Inflammatory macrophage treated with lipopolysaccharide for 4 hours (primary cell): ENCODE results near the gene IGF1R.
A peak's percentile ranks its signal among the peaks of the same experiment; 100 is the strongest.

Source experiments
- DNase-seq: peaks from one replicate; pipeline ENCODE4 v3.0.0-alpha.2; 2020

The IGF1R gene

DNA sequence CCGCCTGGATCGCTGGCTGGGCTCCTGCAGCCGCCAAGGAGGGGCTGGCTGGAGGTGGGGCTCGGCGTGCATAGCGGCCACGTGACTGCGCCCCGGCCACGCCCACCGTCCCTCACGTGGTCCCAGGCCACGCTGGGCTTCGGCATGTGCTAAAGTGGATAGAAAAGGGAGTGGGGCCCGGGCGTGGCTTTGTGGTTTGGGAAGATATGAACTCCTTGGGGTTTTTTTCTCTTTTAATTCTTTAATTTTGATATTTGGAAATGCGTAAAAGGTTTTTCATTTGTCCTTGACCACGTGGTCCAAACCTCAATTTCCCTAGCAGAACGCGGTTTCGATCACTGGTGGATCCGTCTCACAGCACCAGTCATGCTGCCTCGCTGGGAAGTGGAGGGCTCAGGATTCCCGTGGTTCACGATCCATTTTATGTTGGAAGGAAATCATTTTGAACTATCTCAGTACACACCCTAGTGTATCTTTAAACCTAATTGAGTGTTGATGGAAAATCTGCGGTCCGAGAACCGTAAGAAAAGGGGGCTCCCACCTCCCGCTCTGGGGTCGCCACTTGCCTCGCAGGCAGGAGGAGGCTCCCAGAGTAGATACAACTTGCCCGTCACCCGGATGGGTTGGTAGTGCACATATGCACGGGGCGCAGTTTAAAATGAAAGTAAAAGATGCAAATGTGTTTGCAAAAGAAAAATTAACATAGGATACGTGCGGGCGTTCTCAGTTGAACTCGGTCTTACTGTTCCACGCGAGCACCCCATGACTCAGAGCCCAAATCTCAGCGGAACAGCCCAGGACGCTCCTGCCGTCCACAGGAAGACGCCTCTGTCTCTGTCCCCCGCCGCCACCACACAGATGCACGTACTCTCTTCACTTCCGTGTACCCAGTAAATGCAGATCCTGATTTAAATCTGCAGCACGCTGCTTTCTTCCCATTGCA lies 217.3 kb downstream of the IGF1R start:
- peak; percentile 80 for DNase-seq

DNA sequence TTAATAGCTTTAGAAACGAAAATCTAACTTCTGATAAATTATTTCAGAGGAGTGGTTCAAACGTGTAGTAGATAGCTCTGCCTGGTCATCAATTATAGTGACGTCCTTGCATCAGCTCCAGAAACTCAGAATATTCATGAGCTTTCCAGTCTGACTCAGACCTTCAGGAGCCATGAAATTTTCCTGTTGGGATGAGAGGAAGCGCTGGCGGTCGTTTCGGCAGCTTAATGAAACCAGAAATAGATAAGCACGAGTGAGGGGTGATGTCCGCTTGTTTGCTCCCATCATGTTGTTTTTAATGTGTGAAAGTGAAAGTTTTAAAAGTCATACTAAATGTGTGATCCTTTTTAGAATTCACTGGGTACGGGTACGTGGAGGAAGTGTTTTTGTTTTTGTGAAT lies 218.2 kb downstream of the IGF1R start:
- DNase-seq = peak; percentile 35

DNA sequence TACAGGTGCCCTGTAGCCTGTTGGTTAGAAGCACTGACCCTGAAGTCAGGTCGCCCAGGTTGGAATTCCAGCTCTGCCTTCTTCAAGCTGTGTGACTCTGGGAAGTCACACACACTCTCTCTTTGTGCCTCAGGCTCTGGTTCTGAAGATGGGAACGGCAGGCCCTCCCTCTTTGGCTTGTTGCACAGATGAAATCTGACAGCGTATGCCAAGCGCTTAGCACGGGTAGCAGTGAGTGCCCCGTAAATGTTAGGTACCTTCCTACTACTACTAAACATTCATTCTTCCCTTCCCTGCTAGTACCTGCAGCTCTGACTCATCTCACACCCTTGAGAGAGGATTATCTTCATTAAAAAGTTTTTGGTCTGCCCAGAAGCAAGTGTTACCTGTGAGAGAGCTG lies 220.2 kb downstream of the IGF1R start:
- DNase-seq = no peak

DNA sequence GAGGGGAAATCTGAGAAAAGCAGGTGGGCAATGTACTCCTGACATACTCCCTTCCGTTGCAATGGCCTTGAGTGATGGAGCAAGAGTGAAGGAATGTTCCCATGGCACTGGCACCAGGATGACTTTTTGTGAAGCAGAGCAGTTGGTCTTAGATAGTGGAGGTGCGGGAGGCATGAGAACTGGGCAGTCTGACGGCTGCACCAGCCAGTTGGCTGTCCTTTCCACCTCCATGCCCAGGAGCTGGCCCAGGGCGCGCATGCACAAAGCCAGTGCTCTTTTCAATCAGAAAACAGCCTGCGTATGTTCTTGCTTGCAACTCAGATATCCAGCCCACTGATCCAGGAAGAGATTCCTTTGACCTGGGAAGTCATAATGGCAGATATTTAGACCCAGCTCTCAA lies 222.4 kb downstream of the IGF1R start:
- DNase-seq = no peak

DNA sequence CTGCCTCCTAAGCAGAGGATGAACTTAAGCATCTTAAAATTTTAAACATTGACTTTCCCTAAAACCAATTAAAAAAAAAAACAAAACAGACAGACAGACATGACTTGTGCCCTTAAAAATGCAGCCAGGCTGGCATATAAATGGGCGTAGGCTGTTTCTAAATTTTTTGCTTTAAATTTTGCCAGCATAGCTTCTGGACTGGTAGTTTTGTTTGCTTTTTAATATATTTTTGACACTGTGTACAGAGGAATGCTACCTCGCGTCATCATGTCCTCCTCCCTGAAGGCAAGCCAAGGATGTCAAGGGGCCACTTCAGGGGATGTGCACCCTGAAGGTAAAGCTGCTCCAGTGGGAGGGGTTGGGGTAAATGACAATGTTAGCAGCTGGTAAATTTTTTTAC lies 224.4 kb downstream of the IGF1R start:
- no peak for DNase-seq

DNA sequence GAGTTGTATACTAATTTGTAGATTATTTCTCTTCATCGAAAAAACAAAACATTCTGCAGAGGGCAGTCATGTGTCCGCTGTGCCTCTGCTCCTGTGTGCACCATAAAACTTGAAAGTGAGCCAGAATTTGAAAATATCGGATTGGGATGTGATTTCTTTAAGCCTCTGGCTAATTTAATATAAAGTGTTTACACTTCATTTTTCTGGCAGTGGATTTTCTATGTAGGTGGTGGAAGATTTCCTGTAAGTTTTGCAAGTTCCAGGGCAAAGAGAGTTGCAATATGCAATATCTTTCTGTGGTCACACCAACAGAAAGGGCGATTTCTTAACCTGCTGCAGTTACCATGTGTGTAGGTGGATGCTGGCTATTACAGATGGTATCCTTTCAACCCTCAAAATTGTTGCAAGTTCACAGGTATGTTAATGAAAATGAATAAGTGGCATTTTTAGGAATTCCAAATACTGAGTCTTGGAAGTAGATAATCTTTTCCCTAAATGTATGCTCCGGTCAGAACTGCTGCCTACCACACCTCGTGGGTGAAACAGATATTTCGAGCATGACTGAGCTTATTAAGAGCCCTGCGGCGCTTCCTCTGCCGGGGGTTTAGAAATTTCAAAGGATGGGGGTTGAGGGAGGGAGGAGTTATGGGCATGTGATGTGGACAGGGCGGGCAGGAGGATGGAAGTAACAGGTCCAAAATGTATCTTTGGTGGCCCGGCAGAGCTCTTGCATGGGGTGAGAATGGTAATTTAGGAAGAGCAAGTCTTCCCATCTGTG lies 225.3 kb downstream of the IGF1R start:
- peak; percentile 87 for DNase-seq

DNA sequence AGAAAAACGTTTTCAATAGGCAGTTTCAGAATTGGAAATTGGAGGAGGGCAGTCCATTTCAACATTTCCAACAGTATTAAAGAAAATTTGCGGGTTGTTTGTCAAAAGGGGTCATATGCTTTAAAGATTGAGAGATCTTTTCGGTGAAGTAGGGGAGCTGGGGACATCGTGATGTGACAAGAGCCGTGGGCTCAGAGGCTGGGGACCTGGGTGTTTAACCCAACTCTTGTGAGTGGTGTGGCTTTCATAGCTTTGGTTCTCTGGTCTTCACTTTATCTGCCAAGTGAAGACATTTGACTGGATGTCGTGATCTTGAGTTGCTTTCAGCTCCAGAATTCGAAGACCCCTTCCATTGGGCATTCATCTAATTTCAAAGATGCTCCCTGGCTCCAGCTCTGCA lies 226.0 kb downstream of the IGF1R start:
- DNase-seq = no peak

DNA sequence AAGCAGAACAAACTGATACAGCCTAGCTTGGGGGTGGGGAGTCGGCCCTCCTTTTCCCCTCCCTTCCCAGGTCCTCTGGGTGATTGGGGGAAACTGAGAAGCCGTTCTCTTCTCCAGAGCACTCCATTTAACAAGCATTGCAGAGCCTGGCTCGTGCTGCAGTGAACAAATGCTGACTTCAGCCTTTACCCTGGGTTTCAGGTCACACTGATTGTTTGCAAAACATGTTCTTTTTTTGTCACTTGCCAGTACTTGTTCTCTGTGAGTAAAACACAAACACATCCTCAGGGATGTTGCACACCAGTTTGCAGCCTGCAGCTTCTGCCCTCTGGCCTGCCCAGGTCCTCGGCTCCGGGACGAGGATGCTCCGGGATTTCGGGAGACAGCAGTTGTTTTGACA lies 226.4 kb downstream of the IGF1R start:
- peak; percentile 19 for DNase-seq

DNA sequence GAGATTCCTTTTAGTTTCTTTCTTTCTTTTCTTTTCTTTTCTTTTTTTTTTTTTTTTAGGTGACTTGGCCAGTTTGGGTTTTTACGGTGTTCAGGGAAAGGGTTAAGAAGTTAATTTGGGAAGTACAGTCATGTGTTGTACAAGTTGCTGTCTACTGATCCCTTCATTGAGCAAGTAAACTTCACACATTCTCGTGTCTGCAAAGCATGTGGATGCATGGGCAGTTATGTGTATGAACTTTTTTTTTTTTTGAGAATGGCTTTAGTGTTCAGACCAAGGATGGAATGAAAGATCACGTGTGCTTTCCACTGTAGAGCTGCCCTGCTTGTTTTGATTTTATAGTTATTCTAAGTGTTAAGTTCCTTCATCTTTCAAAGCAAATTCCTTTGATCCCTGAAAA lies 227.0 kb downstream of the IGF1R start:
- DNase-seq = peak; percentile 57

DNA sequence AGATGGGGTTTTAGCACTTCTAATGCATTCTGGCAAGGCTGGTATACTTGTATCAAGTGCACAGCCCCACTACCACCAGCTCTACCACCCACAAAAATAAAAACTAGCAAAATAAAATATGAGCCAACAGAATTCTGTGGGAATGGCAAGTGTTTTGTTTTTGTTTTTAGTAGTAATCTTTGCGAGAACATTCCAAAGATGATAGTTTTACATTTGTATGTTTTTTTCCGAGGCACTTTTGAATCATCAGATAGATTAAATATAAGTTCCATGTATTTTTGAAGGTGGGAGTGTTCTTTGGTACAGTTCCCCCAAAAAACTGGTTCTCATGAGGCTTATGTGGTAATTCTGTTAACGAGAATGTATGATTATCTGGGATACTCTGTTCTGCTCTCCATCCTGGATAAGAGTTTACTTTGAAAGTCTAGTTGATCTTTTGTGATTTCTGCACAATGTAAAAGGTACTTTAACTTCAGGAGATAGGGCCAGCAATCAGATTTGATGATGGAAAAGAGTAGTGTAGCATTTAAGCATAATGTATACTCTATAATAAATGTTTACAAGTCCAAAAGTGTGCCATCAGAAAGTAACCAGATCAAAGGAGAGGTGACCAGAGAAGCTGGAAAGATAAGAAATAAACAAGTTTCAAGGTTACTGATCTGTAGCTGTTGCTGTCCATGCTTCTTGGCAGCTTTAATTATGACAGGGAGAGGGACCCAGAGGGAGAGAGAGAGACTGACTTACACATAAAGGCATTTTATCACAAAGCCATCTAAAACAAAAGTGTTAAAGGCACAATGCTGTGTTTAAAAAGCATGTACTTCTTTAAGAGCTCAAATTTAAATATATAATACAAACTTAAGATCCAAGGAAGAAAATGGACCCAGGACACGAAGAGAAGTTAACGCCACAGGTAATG lies 228.4 kb downstream of the IGF1R start:
- no peak for DNase-seq

DNA sequence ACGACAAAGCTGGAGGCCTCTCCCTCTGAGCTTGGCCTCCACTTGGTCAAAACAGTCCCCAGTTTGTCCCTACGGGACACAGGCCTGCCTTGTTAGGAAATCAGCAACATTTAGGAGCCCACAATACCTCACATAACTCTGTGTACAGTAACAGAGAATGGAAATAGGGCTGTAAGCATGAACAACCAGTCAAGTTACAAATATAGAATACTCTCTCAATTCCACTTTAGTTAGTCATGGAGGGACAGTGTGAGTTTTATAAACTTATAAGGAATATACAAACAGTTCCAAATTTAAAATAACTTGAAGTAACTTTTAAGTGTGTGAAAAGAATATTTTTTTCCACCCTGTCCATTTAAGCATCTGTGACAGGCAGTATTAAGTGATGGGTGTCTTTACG lies 229.8 kb downstream of the IGF1R start:
- no peak for DNase-seq

DNA sequence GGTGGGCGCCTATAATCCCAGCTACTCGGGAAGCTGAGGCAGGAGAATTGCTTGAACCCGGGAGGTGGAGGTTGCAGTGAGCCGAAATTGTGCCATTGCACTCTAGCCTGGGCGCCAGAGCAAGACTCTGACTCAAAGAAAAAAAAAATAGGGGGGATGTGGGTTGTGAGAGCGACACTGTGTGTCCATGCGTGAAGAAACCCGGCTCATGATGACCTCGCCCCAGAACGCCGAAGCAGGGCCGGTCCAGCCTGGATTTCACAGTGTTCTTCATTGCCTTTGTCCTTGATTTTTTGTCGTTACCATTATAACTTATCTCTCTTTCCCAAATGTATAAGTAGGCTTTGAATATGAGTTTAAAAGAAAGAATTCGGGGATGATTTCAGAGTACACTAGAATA lies 230.5 kb downstream of the IGF1R start:
- no peak for DNase-seq

DNA sequence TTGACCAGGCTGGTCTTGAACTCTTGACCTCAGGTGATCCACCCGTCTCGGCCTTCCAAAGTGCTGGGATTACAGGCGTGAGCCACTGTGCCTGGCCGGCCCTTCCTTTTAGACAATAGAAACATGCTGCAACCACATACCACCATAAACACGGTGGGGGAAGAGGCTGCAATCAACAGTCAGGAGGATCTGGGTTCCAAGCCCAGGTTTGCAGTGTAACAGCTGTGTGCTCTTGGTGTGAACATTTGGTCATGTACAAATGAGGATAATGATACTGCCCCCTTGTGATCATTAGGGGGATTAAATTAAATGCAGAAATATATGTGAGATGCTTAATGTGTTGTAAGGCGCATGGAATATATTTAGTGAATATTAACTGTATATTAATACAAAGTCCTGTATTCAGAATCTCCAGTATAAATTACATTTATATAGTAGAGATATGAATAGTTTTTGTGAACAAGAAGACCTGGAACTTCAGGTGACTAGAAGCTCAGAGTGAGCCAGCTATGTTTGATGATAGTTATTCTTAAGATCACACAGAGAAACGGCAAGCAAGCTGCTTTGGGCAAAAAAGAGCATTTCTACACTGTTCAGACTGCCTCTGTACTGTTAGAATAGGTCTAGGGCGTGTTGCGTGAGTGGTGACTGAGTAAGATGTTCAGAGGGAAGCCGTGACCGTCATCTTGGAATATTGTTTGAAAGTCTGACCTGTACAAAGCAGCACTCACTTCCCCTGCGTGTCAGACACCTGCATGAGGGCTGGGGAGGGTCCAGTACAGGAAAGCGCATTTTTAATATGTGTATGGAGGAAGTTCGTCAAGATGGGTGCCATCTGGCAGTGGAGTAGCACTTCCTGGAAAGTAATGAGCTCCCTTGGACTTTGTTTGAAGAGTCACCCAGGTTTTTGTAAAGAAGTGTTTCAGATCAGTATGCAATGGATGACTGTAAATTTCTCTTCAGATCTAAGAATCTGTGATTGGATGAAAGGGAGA lies 233.5 kb downstream of the IGF1R start:
- peak; percentile 54 for DNase-seq

DNA sequence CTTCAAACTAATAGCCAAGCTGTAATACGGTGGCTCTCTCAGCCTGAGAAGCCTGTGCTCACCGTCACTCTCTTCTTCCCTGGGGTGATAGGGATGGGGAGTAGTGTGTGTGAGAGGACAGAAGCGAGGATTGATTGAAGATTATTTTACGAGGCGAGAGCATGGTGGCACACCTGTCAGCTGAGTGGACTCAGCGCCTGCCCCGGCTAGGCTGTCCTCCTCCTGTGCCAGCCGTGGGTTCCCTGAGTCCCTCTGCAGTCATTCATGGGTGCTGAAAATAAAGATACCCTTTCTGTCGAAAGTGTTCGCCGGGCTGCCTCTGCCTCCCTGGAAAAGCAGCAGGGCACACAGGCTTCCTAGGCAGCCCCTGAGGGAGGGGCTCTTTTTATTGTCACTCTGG lies 235.1 kb downstream of the IGF1R start:
- DNase-seq = no peak

DNA sequence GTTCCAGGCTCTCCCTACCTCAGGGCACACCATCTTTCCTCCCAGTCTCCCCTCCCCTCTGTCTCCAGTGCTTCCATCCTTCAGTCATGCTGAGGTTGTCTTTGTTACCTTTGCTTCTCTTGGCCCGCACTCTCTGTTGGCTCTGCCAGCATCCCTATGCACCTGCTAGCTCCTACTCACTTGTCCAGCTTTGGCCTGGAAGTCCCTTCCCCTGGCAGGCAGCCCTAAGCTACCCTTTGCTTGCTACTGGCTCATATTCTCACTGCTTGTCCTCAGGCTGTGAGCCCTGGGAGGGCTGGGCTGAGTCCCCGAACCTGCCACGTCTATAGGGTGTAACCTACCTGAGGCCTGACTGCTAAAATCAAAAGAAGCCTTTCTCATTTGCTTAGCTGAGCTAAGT lies 236.6 kb downstream of the IGF1R start:
- no peak for DNase-seq

DNA sequence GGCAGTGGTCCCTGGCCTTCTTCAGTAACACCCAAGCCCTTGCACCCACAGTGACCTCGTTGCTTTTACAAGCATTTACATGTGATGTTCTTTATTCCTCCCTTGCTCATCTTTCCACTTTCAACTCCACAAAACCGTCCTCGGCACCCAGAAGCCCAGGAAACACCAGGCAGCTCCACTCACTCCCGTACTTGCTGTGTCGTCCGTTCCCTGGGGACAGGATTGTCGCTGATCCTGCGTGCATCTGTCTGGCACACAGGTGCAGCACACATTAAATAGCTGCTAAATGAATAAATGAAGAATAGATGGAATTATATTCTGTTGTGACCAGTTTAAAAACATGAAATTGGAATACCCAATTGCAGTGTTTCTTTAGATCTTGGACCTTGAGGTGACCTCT lies 239.6 kb downstream of the IGF1R start:
- no peak for DNase-seq

DNA sequence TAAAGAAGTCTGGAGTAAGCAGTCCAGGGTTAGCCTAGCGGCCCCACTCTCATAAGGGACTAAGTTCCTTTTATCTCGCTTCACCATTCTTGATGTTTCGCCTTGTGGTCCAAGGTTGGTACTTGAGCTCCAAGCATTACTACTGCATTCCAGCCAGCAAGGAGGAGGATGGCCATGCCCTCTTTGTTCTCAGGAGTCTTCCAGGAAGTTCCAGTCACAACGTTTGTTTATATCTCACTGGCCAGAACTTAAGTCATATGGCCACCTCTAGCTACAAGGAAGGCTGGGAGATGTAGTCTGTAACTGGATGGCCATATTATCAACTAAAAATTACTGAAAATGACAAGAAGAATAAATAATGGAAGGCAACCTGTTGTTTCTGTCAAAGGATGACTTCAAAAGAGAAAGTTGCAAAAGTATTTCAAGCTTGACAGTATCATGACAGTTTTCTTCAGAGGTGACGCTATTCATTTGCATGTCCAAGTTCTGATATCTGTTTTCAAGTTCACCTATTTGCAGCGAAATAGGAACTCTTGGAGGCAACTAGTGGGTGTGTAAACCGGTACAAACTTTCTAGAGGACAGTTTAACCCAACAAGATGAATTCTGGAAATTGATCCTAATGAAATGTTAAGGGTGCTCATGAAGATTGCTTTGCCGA lies 240.6 kb downstream of the IGF1R start:
- no peak for DNase-seq

DNA sequence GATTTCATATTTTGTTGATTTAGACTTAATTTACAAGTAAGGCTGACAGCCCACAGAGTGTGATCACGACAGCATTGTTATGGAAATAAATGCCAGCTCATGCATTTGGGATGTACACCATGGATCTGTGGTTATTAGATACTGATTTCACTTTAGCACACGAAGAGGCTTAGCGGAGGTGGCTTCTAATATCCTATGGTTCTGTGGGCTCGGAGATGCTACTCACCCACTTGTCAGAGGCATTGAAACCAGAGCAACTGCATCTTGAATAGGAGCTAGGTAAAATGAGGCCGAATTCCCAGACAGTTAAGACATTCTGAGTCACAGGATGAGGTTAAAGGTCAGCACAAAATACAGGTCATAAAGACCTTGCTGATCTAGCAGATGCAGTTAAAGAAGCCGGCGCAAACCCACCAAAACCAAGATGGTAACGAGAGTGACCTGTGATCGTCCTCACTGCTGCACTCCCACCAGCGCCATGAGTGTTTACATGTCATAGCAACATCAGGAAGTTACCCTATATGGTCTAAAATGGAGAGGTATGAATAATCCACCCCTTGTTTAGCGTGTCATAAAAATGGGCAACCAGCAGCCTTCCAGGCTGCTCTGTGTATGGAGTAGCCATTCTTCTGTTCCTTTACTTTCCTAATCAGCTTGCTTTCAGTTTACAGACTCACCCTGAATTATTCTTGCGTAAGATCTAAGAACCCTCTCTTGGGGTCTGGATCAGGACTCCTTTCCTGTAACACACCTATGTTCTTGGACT lies 241.8 kb downstream of the IGF1R start:
- DNase-seq = no peak

DNA sequence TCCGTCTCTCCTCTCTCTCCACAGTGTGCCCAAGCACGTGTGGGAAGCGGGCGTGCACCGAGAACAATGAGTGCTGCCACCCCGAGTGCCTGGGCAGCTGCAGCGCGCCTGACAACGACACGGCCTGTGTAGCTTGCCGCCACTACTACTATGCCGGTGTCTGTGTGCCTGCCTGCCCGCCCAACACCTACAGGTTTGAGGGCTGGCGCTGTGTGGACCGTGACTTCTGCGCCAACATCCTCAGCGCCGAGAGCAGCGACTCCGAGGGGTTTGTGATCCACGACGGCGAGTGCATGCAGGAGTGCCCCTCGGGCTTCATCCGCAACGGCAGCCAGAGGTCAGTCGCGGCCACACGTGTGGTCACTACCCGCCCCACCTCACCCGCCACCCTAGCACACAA lies 243.0 kb downstream of the IGF1R start:
- no peak for DNase-seq

DNA sequence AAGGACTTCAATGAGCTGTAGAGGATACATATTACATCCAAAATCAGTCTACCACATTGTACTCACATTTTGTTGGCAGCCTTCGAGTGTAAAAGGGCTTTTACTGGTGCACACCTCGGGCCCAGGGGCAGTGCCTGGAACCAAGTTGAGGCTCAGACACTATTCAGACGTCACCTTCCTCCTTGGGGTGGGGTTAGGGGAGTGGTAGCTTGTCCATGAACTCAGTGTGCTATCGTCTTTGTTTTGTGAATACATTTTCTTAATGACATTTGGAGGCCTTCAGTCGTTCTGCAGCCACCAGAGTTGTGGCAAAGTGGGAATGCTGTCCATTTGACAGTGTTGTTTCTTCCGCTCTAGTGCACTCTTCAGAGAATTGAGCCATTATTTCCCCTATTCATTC lies 245.1 kb downstream of the IGF1R start:
- no peak for DNase-seq
